KMS-11 (cell line): Measurements from ENCODE around the gene TMEM234.

Experiments
- H2AFZ ChIP-seq: fragments of 200-600 bp; sonication (generic); 2 replicates; pipeline ENCODE4 v1.6.1; 2016; ENCODE audit warnings: antibody characterized with exemption, mixed run types, low read depth
- H3K27ac ChIP-seq: fragments of 200-600 bp; sonication (generic); 2 replicates; pipeline ENCODE4 v1.6.1; 2016; ENCODE audit warnings: mild to moderate bottlenecking, mixed run types
- H3K27me3 ChIP-seq: fragments of 200-600 bp; sonication (generic); 2 replicates; pipeline ENCODE4 v1.6.1; 2017; ENCODE audit warnings: mild to moderate bottlenecking, low read depth, mixed run types, moderate library complexity; ENCODE audit not compliant: insufficient read depth
- H3K36me3 ChIP-seq: fragments of 200-600 bp; sonication (generic); 2 replicates; pipeline ENCODE4 v1.6.1; 2017; ENCODE audit warnings: mild to moderate bottlenecking, mixed run types; ENCODE audit not compliant: insufficient read depth
- H3K4me1 ChIP-seq: fragments of 200-600 bp; sonication (generic); 2 replicates; pipeline ENCODE4 v1.6.1; 2016; ENCODE audit warnings: mild to moderate bottlenecking, low read depth, mixed run types; ENCODE audit not compliant: poor library complexity, severe bottlenecking
- H3K4me2 ChIP-seq: fragments of 200-600 bp; sonication (generic); 2 replicates; pipeline ENCODE4 v1.7.0; 2016; ENCODE audit warnings: mild to moderate bottlenecking, mixed run types
- H3K4me3 ChIP-seq: fragments of 200-600 bp; sonication (generic); IDR thresholded peaks from 2 replicates; pipeline ENCODE4 v1.6.1; 2017; ENCODE audit warnings: low read depth, low read length, mixed read lengths; ENCODE audit not compliant: insufficient read depth
- H3K79me2 ChIP-seq: fragments of 200-600 bp; sonication (generic); 2 replicates; pipeline ENCODE4 v1.6.1; 2016; ENCODE audit warnings: low read depth, mixed run types; ENCODE audit not compliant: insufficient read depth
- H3K9ac ChIP-seq: fragments of 200-600 bp; sonication (generic); 2 replicates; pipeline ENCODE4 v1.6.1; 2016; ENCODE audit warnings: mild to moderate bottlenecking, mixed run types
- H4K20me1 ChIP-seq: fragments of 200-600 bp; sonication (generic); 2 replicates; pipeline ENCODE4 v1.6.1; 2016; ENCODE audit warnings: mild to moderate bottlenecking, mixed run types; ENCODE audit not compliant: insufficient read depth
- CTCF ChIP-seq: fragments of 200-600 bp; sonication (generic); conservative IDR thresholded peaks from 2 replicates; pipeline ENCODE4 v1.6.1; 2017; ENCODE audit warnings: low read depth, mild to moderate bottlenecking, antibody characterized with exemption, low read length, moderate library complexity, mixed read lengths

The TMEM234 gene

DNA sequence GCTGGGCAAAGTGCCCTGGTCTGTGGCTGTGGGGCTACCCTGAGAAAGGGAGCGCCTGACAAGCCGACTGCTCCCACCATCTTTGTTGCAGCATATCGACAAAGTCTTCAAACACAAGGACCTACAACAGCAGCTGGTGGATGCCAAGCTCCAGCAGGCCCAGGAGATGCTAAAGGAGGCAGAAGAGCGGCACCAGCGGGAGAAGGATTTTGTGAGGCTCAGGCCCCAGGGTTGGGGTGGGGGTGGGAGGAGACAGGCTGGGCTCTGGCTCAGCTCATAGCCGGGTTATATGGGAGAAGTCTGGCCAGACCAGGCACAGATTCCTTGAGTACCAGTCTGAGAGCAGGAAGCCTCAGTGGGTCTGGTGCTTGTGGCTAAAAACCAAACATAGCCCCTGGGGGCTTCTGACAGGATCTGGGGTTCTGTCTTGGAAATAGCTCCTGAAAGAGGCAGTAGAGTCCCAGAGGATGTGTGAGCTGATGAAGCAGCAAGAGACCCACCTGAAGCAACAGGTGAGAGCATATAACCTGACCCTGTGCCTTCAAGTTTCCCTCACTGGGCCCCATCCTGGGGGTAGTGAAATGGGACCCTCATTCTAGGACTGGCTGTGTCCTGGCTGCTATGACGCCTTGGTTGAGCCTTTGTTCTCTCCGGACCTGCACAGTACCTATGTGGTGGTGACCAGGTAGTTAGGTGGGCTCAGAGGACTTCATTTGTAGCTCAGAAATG is 29.8 kb downstream of the TMEM234 start:
- no peak overlapping the region for H3K4me3 ChIP-seq
- H3K27ac ChIP-seq = no peak overlapping the region
- no peaks in the 10 kb centered on the region for H3K27me3 ChIP-seq
- H4K20me1 ChIP-seq = no peaks in the 10 kb centered on the region
- peaks cover under 1% of the 10 kb centered on the region; the same call in 1 of the 2 replicates for H3K79me2 ChIP-seq
- H2AFZ ChIP-seq = no peak overlapping the region
- no peak overlapping the region for H3K9ac ChIP-seq
- no peak for TF ChIP-seq CTCF
- no peak overlapping the region for H3K4me2 ChIP-seq
- H3K4me1 ChIP-seq = peaks cover 45% of the 10 kb centered on the region
- H3K36me3 ChIP-seq = peaks cover 18% of the 10 kb centered on the region; the same call in 1 of the 2 replicates

- TF ChIP-seq CTCF = no peak
- Histone ChIP-seq H3K9ac (no peak overlapping the region), H3K79me2 (peaks cover 40% of the 10 kb centered on the region)
These were observed 34.3 kb downstream of the TMEM234 start for GRCh38 chr1:32187850-32188249.

GRCh38 chr1:32186491-32186890 is 35.7 kb downstream of the TMEM234 start:
- H3K36me3 ChIP-seq = peaks cover 33% of the 10 kb centered on the region; the same call in 1 of the 2 replicates
- no peaks in the 10 kb centered on the region; the same call in 1 of the 2 replicates for H4K20me1 ChIP-seq
- no peak for TF ChIP-seq CTCF
- H3K27me3 ChIP-seq = no peaks in the 10 kb centered on the region
- H3K4me2 ChIP-seq = no peak overlapping the region
- H3K4me3 ChIP-seq = no peak overlapping the region
- peaks cover 54% of the 10 kb centered on the region for H3K79me2 ChIP-seq
- no peak overlapping the region for H2AFZ ChIP-seq
- H3K4me1 ChIP-seq = peaks cover 42% of the 10 kb centered on the region
- no peak overlapping the region for H3K27ac ChIP-seq
- H3K9ac ChIP-seq = no peak overlapping the region

More at GRCh38 chr1:32187850-32188249, 34.3 kb downstream of the TMEM234 start:
- no peak overlapping the region for H3K4me2 ChIP-seq
- H2AFZ ChIP-seq = no peak overlapping the region
- peaks cover 26% of the 10 kb centered on the region; the same call in 1 of the 2 replicates for H3K36me3 ChIP-seq
- H3K27me3 ChIP-seq = no peaks in the 10 kb centered on the region
- H3K4me1 ChIP-seq = peaks cover 34% of the 10 kb centered on the region
- H4K20me1 ChIP-seq = no peaks in the 10 kb centered on the region; the same call in 1 of the 2 replicates
- H3K27ac ChIP-seq = no peak overlapping the region
- no peak overlapping the region for H3K4me3 ChIP-seq

DNA sequence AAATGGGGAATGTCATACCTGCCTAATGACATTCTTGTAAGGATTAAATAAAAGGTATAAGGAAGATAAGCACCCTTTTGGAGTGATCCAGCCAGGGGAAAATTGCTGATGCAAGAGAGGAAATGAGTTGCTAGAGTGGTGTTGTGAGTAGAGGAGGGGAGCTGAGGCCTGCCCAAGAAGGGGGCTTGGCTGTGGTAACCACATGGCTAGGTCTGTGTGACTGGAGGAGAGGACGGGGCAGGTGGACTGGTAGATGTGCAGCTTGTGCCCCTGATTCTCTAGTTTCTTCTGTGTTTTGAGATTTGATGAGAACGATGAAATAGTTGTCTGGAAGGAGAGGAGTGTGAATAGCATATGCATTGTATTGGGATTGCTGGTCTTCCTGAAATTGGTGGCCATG is 36.1 kb downstream of the TMEM234 start:
- Histone ChIP-seq H3K4me3 (no peak overlapping the region), H3K79me2 (peaks cover 58% of the 10 kb centered on the region), H3K27me3 (no peaks in the 10 kb centered on the region), H3K36me3 (peaks cover 30% of the 10 kb centered on the region; the same call in 1 of the 2 replicates), H2AFZ (no peak overlapping the region), H3K4me1 (peaks cover 46% of the 10 kb centered on the region), H3K9ac (no peak overlapping the region), H3K4me2 (no peak overlapping the region), H4K20me1 (no peaks in the 10 kb centered on the region; the same call in 1 of the 2 replicates), H3K27ac (no peak overlapping the region)
- TF ChIP-seq CTCF = no peak
